ENCODE data around the gene GIPC2.

GIPC2 gene

GRCh38 chr1:78147031-78147430 is 101.3 kb downstream of the GIPC2 start:
- H3K36me3 ChIP-seq (ENCODE audit: low read depth): no peaks in the 10 kb centered on the region
- H3K27ac ChIP-seq (ENCODE audit: poor library complexity, severe bottlenecking): no peak overlapping the region
- no peaks in the 10 kb centered on the region for H3K27me3 ChIP-seq (ENCODE audit: insufficient read depth, poor library complexity, severe bottlenecking)
- DNase-seq (ENCODE audit: low spot score): no peak
- TF ChIP-seq, protein P1, sequence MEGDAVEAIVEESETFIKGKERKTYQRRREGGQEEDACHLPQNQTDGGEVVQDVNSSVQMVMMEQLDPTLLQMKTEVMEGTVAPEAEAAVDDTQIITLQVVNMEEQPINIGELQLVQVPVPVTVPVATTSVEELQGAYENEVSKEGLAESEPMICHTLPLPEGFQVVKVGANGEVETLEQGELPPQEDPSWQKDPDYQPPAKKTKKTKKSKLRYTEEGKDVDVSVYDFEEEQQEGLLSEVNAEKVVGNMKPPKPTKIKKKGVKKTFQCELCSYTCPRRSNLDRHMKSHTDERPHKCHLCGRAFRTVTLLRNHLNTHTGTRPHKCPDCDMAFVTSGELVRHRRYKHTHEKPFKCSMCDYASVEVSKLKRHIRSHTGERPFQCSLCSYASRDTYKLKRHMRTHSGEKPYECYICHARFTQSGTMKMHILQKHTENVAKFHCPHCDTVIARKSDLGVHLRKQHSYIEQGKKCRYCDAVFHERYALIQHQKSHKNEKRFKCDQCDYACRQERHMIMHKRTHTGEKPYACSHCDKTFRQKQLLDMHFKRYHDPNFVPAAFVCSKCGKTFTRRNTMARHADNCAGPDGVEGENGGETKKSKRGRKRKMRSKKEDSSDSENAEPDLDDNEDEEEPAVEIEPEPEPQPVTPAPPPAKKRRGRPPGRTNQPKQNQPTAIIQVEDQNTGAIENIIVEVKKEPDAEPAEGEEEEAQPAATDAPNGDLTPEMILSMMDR (IDR thresholded peaks at IDR 0.05; ENCODE audit: poor library complexity, severe bottlenecking): no peak
- no peaks in the 10 kb centered on the region for H3K4me1 ChIP-seq (ENCODE audit: insufficient read depth, poor library complexity, severe bottlenecking)
- no peak overlapping the region for H3K4me3 ChIP-seq (ENCODE audit: severe bottlenecking)
- H3K9me3 ChIP-seq (ENCODE audit: severe bottlenecking): no peaks in the 10 kb centered on the region
- ATAC-seq (ENCODE audit: low read depth): no peak

GRCh38 chr1:78153092-78153736 is 107.4 kb downstream of the GIPC2 start:
- Histone ChIP-seq H3K27ac (ENCODE audit: poor library complexity, severe bottlenecking) (no peak overlapping the region), H3K4me3 (ENCODE audit: severe bottlenecking) (no peak overlapping the region), H3K27me3 (ENCODE audit: insufficient read depth, poor library complexity, severe bottlenecking) (no peaks in the 10 kb centered on the region), H3K4me1 (ENCODE audit: insufficient read depth, poor library complexity, severe bottlenecking) (peaks cover 20% of the 10 kb centered on the region), H3K36me3 (ENCODE audit: low read depth) (no peaks in the 10 kb centered on the region), H3K9me3 (ENCODE audit: severe bottlenecking) (no peaks in the 10 kb centered on the region)
- no peak for DNase-seq (ENCODE audit: low spot score)
- TF ChIP-seq, protein P1 (IDR thresholded peaks at IDR 0.05; ENCODE audit: poor library complexity, severe bottlenecking): no peak
- no peak for ATAC-seq (ENCODE audit: low read depth)

- H3K4me3 ChIP-seq (ENCODE audit: severe bottlenecking): no peak overlapping the region
- ATAC-seq (ENCODE audit: low read depth): no peak
- no peaks in the 10 kb centered on the region for H3K27me3 ChIP-seq (ENCODE audit: insufficient read depth, poor library complexity, severe bottlenecking)
- H3K27ac ChIP-seq (ENCODE audit: poor library complexity, severe bottlenecking): no peak overlapping the region
- DNase-seq (ENCODE audit: low spot score): no peak
- H3K4me1 ChIP-seq (ENCODE audit: insufficient read depth, poor library complexity, severe bottlenecking): peaks cover 20% of the 10 kb centered on the region
- TF ChIP-seq, protein P1 (IDR thresholded peaks at IDR 0.05; ENCODE audit: poor library complexity, severe bottlenecking): no peak
- no peaks in the 10 kb centered on the region for H3K9me3 ChIP-seq (ENCODE audit: severe bottlenecking)
- no peaks in the 10 kb centered on the region for H3K36me3 ChIP-seq (ENCODE audit: low read depth)
Measured at GRCh38 chr1:78155121-78155520, 109.4 kb downstream of the GIPC2 start.

DNA sequence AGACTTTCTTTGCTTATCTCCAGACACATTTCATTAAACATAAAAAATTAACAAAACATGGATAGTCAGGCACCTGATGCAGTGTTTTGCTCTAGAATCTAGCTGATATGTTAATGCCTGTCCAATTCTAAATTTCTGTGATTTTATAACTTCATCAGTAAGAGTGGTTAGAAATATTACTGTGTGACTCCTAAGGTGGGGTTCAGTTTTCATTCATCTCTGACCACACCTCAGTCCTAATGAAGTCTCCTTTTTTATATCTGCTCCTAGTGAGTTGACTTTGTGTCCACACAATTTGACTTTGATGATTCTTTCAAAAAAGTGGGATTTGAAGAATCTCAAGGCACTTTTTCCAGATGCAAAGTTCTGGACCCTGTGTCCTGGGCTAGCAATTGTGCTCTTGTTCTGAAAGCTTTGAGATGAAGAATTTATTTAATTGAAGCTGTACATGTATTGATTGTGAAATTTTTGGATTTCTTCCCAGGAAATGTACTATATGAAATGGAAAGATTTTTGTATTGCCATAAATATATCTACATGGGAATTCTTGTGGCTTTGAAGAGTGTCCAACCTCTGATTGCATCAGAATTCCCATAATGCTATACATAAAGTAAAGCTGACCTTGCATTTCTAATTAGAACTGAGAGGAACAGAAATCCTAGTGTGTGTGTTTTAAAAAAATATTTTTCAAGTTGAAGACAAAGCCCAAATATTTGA is 111.2 kb downstream of the GIPC2 start:
- Histone ChIP-seq H3K27ac (ENCODE audit: poor library complexity, severe bottlenecking) (peak overlapping the region; percentile 51), H3K36me3 (ENCODE audit: low read depth) (no peaks in the 10 kb centered on the region), H3K9me3 (ENCODE audit: severe bottlenecking) (no peaks in the 10 kb centered on the region), H3K4me3 (ENCODE audit: severe bottlenecking) (no peak overlapping the region), H3K27me3 (ENCODE audit: insufficient read depth, poor library complexity, severe bottlenecking) (no peaks in the 10 kb centered on the region), H3K4me1 (ENCODE audit: insufficient read depth, poor library complexity, severe bottlenecking) (peaks cover 20% of the 10 kb centered on the region)
- peak; percentile 82 for ATAC-seq (ENCODE audit: low read depth)
- no peak for DNase-seq (ENCODE audit: low spot score)
- TF ChIP-seq, protein P1 (IDR thresholded peaks at IDR 0.05; ENCODE audit: poor library complexity, severe bottlenecking): no peak

GRCh38 chr1:78165816-78166215 is 120.0 kb downstream of the GIPC2 start:
- ATAC-seq (ENCODE audit: low read depth): peak; percentile 89
- no peaks in the 10 kb centered on the region for H3K27me3 ChIP-seq (ENCODE audit: insufficient read depth, poor library complexity, severe bottlenecking)

More at GRCh38 chr1:78165816-78166215, 120.0 kb downstream of the GIPC2 start:
- Histone ChIP-seq H3K4me1 (ENCODE audit: insufficient read depth, poor library complexity, severe bottlenecking) (peaks cover 7% of the 10 kb centered on the region), H3K9me3 (ENCODE audit: severe bottlenecking) (no peaks in the 10 kb centered on the region), H3K36me3 (ENCODE audit: low read depth) (no peaks in the 10 kb centered on the region), H3K27ac (ENCODE audit: poor library complexity, severe bottlenecking) (no peak overlapping the region), H3K4me3 (ENCODE audit: severe bottlenecking) (no peak overlapping the region)
- no peak for DNase-seq (ENCODE audit: low spot score)
- TF ChIP-seq, protein P1 (IDR thresholded peaks at IDR 0.05; ENCODE audit: poor library complexity, severe bottlenecking): no peak

Data from RWPE2 (cell line).